K562 (cell line): ENCODE data around the gene PALM3. TPM values are rescaled to one million over a fixed set of nuclear protein-coding genes. Genes with fewer than 3 reads are reported as not detected.

Experiments
- ATAC-seq: fragments of 200-7000 bp; cut with Tn5 transposase; 3 replicates; pipeline ENCODE4 v1.9.1; 2020; ENCODE audit warnings: moderate library complexity
- BruUV-seq: library from RNA; stranded (reverse); fragments of 400-500 nt; replicated peaks from 2 replicates; lab custom pipeline; 2021; lab: Mats Ljungman, UMichigan
- CTCF ChIA-PET: fragments of 300-600 bp; formaldehyde crosslinking; extraction: SDS; loops from one replicate; lab custom pipeline; 2021; ENCODE audit warnings: low intra/inter-chr PET ratio; lab: Yijun Ruan, JAX
- POLR2A ChIA-PET: fragments of 300-600, 350-650 bp; sonication (Branson Sonifier 250); formaldehyde crosslinking; extraction: SDS; loops from one replicate; lab custom pipeline; 2021; ENCODE audit warnings: antibody characterized with exemption, inconsistent platforms; lab: Yijun Ruan, JAX
- DNase-seq, 4 experiments: peaks; one replicate each; pipeline versions ENCODE4 v3.0.0 to v3.0.0-alpha.2; 2011 to 2018; ENCODE audit warnings: low spot score in 3 of 4, mixed read lengths in 3 of 4; ENCODE audit errors: extremely low read depth in 1 of 4
- FAIRE-seq: peaks from 2 replicates; lab custom pipeline; 2011; peaks lifted over from hg19 to GRCh38; lab: Jason Lieb, UNC
- H2AFZ ChIP-seq: 2 replicates; pipeline ENCODE4 v1.6.0; 2011; ENCODE audit warnings: low read depth, low read length, control low read depth, inconsistent platforms
- H3K27ac ChIP-seq: fragments of 200-600 bp; 3 replicates; pipeline ENCODE4 v1.8.0; 2011; ENCODE audit warnings: low read depth, mild to moderate bottlenecking, control low read depth, inconsistent platforms, low read length, moderate library complexity, mixed read lengths; ENCODE audit errors: extremely low read depth
- H3K27me3 ChIP-seq, 2 experiments: fragments of 300-600 bp in 1 of 2; 2 replicates in 1 of 2; 3 replicates in 1 of 2; pipeline versions ENCODE4 v1.6.0 to v1.8.0; 2011; ENCODE audit warnings: inconsistent platforms in 2 of 2, low read length in 2 of 2, mild to moderate bottlenecking in 1 of 2, mixed read lengths in 1 of 2, moderate library complexity in 1 of 2; ENCODE audit not compliant: control insufficient read depth in 2 of 2, insufficient read depth in 2 of 2
- H3K36me3 ChIP-seq: fragments of 300-600 bp; 3 replicates; pipeline ENCODE4 v1.8.0; 2011; ENCODE audit warnings: mild to moderate bottlenecking, low read length, inconsistent platforms; ENCODE audit not compliant: control insufficient read depth, insufficient read depth
- H3K4me1 ChIP-seq, 2 experiments: fragments of 200-600 bp in 1 of 2; replicated peaks in 1 of 2; 2 replicates in 1 of 2; 3 replicates in 1 of 2; pipeline versions ENCODE4 v1.5.1 to v1.8.0; 2011; ENCODE audit warnings: inconsistent platforms in 2 of 2, low read length in 2 of 2, mild to moderate bottlenecking in 1 of 2, mixed read lengths in 1 of 2, moderate library complexity in 1 of 2; ENCODE audit not compliant: control insufficient read depth in 2 of 2, insufficient read depth in 2 of 2
- H3K4me2 ChIP-seq: 2 replicates; pipeline ENCODE4 v1.6.1; 2011; ENCODE audit warnings: low read length, control low read depth, inconsistent platforms, mixed read lengths; ENCODE audit not compliant: insufficient read depth
- H3K4me3 ChIP-seq: fragments of 200-600 bp; sonication (generic), shearing (Covaris generic); 2 replicates; pipeline ENCODE4 v1.5.1; 2016; ENCODE audit warnings: control low read depth, inconsistent platforms
- H3K79me2 ChIP-seq: fragments of 200-600 bp; 3 replicates; pipeline ENCODE4 v1.8.0; 2011; ENCODE audit warnings: low read length, inconsistent platforms; ENCODE audit not compliant: control insufficient read depth, insufficient read depth
- H3K9ac ChIP-seq, 2 experiments: 2 replicates each; pipeline versions ENCODE4 v1.6.0 to v1.6.1; 2011; ENCODE audit warnings: low read depth in 2 of 2, low read length in 2 of 2, control low read depth in 1 of 2, inconsistent platforms in 1 of 2, mild to moderate bottlenecking in 1 of 2, mixed read lengths in 1 of 2; ENCODE audit not compliant: insufficient read depth in 1 of 2
- H3K9me1 ChIP-seq: one replicate; pipeline ENCODE4 v1.6.0; 2011; ENCODE audit warnings: inconsistent platforms, mild to moderate bottlenecking, low read length, moderate library complexity; ENCODE audit not compliant: control insufficient read depth, insufficient read depth
- H3K9me3 ChIP-seq: replicated peaks from 2 replicates; pipeline ENCODE4 v1.5.1; 2011; ENCODE audit warnings: low read depth, low read length, inconsistent platforms; ENCODE audit not compliant: control insufficient read depth, insufficient read depth
- H4K20me1 ChIP-seq: replicated peaks from 2 replicates; pipeline ENCODE4 v1.6.1; 2011; ENCODE audit warnings: low read length, inconsistent platforms, mixed read lengths; ENCODE audit not compliant: control insufficient read depth, insufficient read depth
- BCOR ChIP-seq: fragments of 450-650 bp; IDR thresholded peaks from 2 replicates; pipeline ENCODE4 v1.6.1; 2016
- ETV6 ChIP-seq, 3 experiments: fragments of 150-350 bp in 1 of 3; sonication (generic) in 1 of 3; formaldehyde crosslinking in 1 of 3; IDR thresholded peaks; 2 replicates each; pipeline versions ENCODE4 v1.6.1 to v1.8.0; 2014 to 2022; ENCODE audit warnings: borderline replicate concordance in 2 of 3, low read depth in 2 of 3, antibody characterized with exemption in 1 of 3, low read length in 1 of 3, mild to moderate bottlenecking in 1 of 3, missing genetic modification reagents in 1 of 3
- PHTF2 ChIP-seq: fragments of 250-450 bp; sonication (Bioruptor Pico); IDR thresholded peaks from 2 replicates; pipeline ENCODE4 v1.5.0; 2021; ENCODE audit warnings: mild to moderate bottlenecking
- POLR2AphosphoS2 ChIP-seq: IDR thresholded peaks from 2 replicates; pipeline ENCODE4 v1.6.1; 2012; ENCODE audit warnings: low read length, improper control_type of control experiment
- ZNF121 ChIP-seq: sonication (generic); formaldehyde crosslinking; conservative IDR thresholded peaks from 2 replicates; pipeline ENCODE4 v1.8.0; 2022; ENCODE audit warnings: missing genetic modification reagents
- ZNF133 ChIP-seq: fragments of 250-450 bp; sonication (Bioruptor Pico); IDR thresholded peaks from 2 replicates; pipeline ENCODE4 v1.4.0; 2020; ENCODE audit warnings: mild to moderate bottlenecking
- WGBS: fragments of 100-300 bp; shearing (Covaris generic); methylation state at CpG from one replicate; pipeline ENCODE4 v1.1.6; 2016; ENCODE audit warnings: low coverage, mixed read lengths; ENCODE audit not compliant: insufficient coverage; ENCODE audit errors: missing lambda C conversion rate; 5-methylcytosine and 5-hydroxymethylcytosine counted together
- in situ Hi-C: fragments of 300-500 bp; cut with MboI; formaldehyde crosslinking; loops from 4 replicates; pipeline ENCODE4 v1.15.0; 2018; ENCODE audit warnings: inconsistent platforms, mixed read lengths
- intact Hi-C: fragments of 100-400 bp; cut with micrococcal nuclease; formaldehyde crosslinking; loops from 2 replicates; pipeline ENCODE4 v1.14.2; 2022
- polyA plus RNA-seq, 8 experiments: library from polyadenylated mRNA; depleted of rRNA in 4 of 8; stranded (reverse) in 5 of 8; unstranded in 3 of 8; fragments of >200 nt; fragmentation: Nextera tagmentation in 2 of 8; fragmentation: Illumina TruSeq in 1 of 8; extraction: Ambion mirVana in 2 of 8; extraction: Trizol in 1 of 8; gene quantifications; 2 replicates each; pipeline versions ENCODE4 v1.2.1 to v1.2.3, GENCODE V29; 2011 to 2014; ENCODE audit warnings: inconsistent platforms in 1 of 8, missing spikeins in 1 of 8
- total RNA-seq, 7 experiments: library from RNA; depleted of rRNA in 6 of 7; stranded (reverse); fragments of >200 nt in 6 of 7; fragmentation: Illumina TruSeq in 2 of 7; extraction: Trizol in 2 of 7; gene quantifications; 2 replicates each; pipeline versions ENCODE4 v1.2.1 to v1.2.3, GENCODE V29; 2011 to 2021; ENCODE audit warnings: low replicate concordance in 1 of 7

The PALM3 gene
- total and polyA plus RNA-seq, 9 of the 15 experiments (the other 6 are each of a cell fraction or from before 2014, with no cell fraction given) = 0.07 to 9.3 (median 3.3) TPM

GRCh38 chr19:14052470-14052869 is 9.4 kb downstream of the PALM3 start:
- Histone ChIP-seq H3K27ac (no peak overlapping the region), H3K4me1 (peaks cover 0 to 39% of the 10 kb centered on the region in 2 experiments; a peak in 3 of 5 replicates), H2AFZ (no peak overlapping the region), H3K4me2 (no peak overlapping the region), H3K9ac (no peak overlapping the region), H3K36me3 (peaks cover 23% of the 10 kb centered on the region; the same call in 2 of the 3 replicates), H3K4me3 (no peak overlapping the region), H3K79me2 (no peaks in the 10 kb centered on the region), H3K9me3 (peaks cover 4% of the 10 kb centered on the region), H4K20me1 (no peaks in the 10 kb centered on the region)
- in situ Hi-C loops = loop anchor here (25.0 kb wide), 1 partner anchor 465 kb away; no protein-coding TSS in a partner anchor
- no peak for ATAC-seq
- BruUV-seq = TSS peak; percentile 83
- 77% methylated on average over 6 of the region's 6 CpGs for WGBS
- TF ChIP-seq POLR2AphosphoS2 = no peak
- no peak for TF ChIP-seq PHTF2 (CRISPR knock-in tag)
- no peak for TF ChIP-seq ETV6 (IDR thresholded peaks at IDR 0.05; ENCODE audit: borderline replicate concordance in 1 of 2, low read depth in 2 of 2, low read length in 1 of 2)
- no peak for TF ChIP-seq ETV6 (CRISPR knock-in tag; IDR thresholded peaks at IDR 0.05; ENCODE audit: borderline replicate concordance)
- TF ChIP-seq ZNF121 (CRISPR knock-in tag) = peak; percentile 56
- 0 out of 2 replicates have a peak, but pooled peaks have one; percentile 37 for TF ChIP-seq BCOR
- no peak for TF ChIP-seq ZNF133 (CRISPR knock-in tag)
- TF ChIP-seq, all 486 proteins: peak for 2
- DNase-seq (no peak), FAIRE-seq (no peak)
- Histone ChIP-seq H3K27me3 (no peaks in the 10 kb centered on the region), H3K9me1 (no peaks in the 10 kb centered on the region)
- CTCF ChIA-PET = no interaction called here
- intact Hi-C loops = no loop called here
- POLR2A ChIA-PET = interaction anchor here (0.6 to 1.1 kb wide), 3 partner anchors 10 to 126 kb away, joined by 3 to 4 read pairs (median 3); no protein-coding TSS in a partner anchor
